ENCODE results near the gene CD69.

DNA sequence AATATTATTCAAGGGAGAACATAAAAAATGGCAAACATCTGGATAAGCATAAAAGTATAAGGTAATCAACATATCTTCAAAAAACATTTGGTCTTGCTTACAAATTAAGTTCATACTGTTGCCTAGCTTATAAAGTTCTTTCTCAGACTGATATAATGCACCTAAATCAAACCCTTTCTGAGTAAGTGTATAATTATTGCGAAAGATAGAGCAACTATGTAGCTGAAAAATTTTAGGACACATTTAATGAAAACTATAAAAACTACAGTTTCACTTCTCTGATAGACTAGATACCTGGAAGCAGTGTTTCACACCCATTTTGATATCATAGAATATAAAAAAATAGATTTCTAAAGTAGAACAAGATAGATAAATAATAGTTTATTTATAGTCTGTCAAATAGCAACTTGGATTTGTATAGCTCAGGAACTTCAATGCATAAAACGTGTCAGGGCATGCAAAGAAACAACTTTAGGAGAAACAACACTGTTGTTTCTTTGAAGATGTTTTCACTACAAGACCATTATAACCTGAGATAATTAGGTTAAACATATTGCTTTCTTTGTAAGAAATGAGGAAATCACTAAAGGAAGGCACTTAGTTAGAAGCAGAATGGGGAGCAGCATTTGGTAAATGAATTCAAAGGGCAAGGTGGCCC lies 35.4 kb downstream of the CD69 start:
- TF ChIP-seq, protein P1, sequence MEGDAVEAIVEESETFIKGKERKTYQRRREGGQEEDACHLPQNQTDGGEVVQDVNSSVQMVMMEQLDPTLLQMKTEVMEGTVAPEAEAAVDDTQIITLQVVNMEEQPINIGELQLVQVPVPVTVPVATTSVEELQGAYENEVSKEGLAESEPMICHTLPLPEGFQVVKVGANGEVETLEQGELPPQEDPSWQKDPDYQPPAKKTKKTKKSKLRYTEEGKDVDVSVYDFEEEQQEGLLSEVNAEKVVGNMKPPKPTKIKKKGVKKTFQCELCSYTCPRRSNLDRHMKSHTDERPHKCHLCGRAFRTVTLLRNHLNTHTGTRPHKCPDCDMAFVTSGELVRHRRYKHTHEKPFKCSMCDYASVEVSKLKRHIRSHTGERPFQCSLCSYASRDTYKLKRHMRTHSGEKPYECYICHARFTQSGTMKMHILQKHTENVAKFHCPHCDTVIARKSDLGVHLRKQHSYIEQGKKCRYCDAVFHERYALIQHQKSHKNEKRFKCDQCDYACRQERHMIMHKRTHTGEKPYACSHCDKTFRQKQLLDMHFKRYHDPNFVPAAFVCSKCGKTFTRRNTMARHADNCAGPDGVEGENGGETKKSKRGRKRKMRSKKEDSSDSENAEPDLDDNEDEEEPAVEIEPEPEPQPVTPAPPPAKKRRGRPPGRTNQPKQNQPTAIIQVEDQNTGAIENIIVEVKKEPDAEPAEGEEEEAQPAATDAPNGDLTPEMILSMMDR (conservative IDR thresholded peaks at IDR 0.05), result no peak
- TF ChIP-seq EZH2 (IDR thresholded peaks at IDR 0.05; ENCODE audit: low read depth), result no peak
